8988T (cell line): Measurements from ENCODE around the gene ANKMY1.
A peak's percentile ranks its signal among the peaks of the same experiment; 100 is the strongest.
"Not testable (repeated sequence)": the region's sequence is repeated elsewhere in the genome, so short reads cannot be mapped to it uniquely, and the experiment has no call there.

Experiments
- DNase-seq: peaks from one replicate; pipeline ENCODE4 v3.0.0; 2011

Gene ANKMY1

DNA sequence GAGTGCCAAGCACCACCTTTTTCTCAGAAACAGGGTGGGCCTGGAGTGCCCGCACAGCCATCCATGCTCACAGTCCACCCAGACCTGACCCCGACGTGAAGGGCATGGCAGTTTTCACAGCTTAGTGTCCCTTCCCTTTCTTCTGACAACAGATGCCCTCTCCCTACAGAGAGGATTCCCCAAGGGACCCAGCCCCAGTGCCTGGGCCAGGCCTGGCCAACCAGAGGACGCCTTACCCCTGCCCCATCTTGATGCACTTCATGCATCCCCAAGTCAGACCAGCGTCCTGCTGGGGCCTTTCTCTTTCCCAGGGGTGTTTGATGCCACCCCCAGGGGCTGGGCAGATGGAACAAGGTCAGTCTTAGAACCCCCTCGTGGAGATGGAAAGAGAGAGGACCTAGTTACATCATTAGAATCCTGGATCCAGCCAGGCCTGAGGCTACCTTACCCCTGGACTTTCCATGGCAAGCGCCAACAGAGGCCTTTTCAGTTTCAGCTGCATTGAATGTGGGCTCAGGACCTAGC, 3.8 kb downstream of the ANKMY1 start:
- DNase-seq = no peak

DNA sequence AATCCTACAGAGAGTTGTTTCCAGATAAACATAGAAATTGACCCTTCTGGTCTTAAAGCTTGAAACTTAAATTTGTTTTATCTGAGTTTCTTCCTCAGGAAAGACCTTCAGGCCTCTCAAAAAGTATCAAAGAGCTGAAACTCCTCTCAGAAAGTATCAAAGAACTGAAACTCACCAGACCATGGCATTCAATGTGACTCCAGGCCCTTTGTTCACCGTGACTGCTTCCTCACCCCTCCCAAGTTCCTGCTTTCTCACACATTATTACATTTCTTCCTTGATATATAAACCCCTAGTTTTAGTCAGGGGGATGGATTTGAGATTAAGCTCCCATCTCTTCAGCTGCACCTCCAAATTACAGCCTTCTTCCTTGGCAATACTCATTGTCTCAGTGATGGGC, 6.0 kb downstream of the ANKMY1 start:
- no peak for DNase-seq

DNA sequence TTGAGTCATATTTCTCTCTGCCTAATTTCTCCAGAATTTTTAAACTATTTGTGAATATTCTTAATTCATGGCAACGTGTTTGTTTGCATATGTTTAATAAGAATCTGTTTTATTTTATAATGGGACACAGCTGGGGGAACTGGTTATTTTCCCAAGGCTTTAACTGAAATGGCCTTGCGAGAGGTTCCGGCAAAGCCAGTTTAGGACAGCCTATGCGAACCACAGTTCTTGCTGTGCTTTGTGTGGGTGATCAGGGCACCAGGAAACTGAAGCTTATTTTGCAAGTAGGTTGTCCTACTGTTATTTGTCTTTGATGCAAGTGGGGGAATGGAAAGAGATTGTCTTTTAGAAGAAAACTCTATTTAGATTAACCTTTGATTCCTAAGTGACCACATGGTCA, 6.5 kb downstream of the ANKMY1 start:
- DNase-seq = no peak

DNA sequence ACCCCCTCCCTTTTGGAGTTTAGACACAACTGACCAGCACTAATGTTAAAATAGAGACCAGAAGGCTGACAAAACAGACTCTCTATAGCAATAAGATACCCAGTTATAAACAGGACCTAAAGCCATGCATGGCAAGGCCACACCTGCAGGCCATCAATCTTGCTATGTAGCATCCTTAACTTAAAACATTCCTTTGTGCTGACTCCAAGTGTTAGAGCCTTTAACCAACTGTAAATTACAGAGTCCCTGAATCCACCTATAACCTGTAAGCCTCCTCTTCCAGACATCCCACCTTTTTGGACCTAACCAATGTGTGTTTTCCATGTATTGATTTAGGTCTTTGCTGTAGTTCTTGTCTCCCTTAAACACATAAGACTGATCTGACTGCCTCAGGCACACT, 17.9 kb downstream of the ANKMY1 start:
- no peak for DNase-seq

DNA sequence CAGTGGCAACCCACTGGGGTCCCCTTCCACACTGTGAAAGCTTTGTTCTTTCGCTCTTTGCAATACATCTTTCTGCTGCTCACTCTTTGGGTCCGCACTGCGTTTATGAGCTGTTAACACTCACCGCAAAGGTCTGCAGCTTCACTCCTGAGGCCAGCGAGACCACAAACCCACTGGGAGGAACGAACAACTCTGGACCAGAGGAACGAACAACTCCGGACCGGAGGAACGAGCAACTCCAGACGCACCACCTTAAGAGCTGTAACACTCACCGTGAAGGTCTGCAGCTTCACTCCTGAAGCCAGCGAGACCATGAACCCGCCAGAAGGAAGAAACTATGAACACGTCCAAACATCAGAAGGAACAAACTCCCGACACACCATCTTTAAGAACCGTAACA, 18.7 kb downstream of the ANKMY1 start:
- DNase-seq = not testable (repeated sequence)

DNA sequence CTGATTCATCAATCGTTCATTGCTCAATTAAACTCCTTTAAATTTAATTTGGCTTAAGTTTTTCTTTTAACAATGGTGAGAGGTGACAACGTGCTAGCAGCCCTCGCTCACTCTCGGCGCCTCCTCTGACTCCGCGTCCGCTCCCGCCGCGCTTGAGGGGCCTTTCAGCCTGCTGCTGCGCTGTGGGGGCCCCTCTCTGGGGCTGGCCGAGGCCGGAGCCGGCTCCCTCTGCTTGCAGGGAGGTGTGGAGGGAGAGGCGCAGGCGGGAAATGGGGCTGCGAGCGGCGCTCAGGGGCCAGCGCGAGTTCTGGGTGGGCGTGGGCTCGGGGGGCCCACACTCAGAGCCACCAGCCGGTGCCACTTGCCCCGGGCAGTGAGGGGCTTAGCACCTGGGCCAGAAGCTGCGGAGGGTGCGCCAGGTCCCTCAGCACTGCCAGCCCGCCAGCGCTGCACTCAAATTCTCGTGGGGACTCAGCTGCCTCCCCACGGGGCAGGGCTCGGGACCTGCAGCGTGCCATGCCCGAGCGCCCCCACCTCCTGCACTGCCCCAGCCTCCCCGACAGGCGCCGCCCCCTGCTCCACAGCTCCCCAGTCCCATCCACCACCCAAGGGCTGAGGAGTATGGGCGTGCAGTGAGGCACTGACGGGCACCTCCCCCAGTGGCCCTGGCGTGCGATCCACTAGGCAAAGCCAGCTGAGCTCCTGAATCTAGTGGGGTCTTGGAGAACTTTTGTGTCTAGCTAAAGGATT, 19.6 kb downstream of the ANKMY1 start:
- DNase-seq = no peak

DNA sequence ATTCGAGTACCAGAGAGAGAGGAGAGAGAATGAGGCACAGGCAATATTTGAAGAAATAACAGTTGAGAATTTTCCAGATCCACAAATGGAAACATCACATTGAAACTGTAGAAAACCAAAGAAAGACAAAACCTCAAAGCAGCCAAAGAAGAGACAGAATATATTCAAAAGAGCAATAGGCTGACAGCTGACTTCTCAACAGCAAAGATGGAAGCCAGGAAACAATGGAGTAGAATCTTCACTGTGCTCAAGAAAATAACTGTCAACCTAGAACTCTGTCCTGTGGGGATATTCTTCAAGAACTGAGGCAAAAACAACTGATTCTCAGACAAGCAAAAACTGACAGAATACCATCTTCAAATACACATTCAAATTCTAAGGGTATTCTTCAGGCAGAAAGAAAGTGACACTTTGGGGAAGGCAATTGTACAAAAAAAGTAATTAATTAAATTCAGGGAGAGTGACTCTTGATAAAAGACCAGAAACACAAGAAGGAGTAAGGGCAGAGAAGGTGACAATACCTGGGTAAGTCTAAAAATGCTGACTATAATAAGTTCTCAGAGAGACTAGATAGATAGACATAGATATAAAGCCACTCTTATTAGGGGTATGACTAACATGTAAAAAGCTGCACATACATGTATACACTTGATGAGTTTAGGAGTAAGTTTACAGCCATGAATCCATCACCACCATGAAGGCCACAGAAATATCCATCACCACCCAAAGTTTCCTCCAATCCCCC, 25.6 kb downstream of the ANKMY1 start:
- DNase-seq = no peak

DNA sequence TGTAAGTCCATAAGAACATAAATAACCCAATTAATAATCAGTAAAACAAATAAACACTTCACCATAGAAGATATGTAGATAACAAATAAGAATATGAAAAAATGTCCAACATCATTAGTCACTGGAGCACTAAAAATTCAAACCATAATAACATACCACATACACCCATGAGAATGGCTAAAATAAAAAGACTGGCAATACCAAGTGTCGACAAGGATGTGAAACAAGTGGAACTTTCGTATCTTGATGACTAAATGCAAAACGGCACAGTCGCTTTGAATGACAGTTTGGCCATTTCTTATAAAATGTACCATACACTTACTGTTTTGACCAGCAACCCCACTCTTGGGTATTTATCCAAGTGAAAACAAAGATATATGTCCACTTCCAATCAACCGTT, 26.8 kb downstream of the ANKMY1 start:
- DNase-seq = no peak

DNA sequence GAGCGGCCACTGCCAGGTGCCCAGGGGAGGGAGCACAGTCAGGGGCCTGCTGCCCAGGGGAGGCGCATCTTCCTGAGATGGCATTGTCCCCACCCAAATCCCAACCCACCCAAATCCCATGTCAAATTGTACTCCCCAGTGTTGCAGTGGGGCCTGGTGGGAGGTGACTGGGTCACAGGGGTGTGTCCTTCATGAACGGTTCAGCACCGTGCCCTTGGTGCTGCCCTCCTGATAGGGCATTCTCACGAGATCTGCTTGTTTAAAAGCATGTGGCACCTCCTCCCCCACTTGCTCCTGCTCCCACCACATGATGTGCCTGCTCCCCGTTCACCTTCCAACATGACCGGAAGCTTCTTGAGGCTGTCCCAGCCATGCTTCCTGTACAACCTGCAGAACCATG, 27.6 kb downstream of the ANKMY1 start:
- no peak for DNase-seq

DNA sequence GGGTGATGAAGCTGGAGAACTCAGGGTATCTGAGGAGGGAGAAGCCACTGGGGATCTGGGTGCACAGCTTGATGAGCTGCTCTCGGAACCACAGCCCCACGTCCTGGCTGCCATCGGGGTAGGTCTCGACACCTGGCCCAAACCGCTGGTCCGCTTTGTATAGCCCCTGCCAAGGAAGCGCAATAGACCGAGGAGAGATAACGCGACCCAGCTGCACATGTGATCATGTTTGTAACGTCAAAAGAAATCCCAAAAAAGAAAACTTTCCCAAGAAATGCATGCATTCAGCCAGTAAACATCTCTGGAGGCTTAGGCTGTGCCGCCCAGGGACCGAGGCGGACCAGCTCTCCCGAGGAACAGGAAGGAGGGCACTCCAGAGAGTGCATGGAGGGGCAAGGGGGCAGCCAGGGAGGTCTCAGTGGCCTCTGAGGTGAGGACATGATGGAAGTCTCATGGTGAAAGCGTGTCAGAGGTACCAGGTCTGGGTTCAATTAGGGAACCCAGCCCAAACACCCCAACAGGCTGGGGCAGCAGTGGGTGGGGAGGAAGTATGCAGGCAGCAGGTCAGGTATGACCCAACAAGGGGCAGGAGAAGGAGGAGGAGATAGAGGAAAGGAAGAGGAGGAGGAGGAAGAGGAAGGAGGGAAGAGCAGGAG, 28.3 kb downstream of the ANKMY1 start:
- DNase-seq = no peak

DNA sequence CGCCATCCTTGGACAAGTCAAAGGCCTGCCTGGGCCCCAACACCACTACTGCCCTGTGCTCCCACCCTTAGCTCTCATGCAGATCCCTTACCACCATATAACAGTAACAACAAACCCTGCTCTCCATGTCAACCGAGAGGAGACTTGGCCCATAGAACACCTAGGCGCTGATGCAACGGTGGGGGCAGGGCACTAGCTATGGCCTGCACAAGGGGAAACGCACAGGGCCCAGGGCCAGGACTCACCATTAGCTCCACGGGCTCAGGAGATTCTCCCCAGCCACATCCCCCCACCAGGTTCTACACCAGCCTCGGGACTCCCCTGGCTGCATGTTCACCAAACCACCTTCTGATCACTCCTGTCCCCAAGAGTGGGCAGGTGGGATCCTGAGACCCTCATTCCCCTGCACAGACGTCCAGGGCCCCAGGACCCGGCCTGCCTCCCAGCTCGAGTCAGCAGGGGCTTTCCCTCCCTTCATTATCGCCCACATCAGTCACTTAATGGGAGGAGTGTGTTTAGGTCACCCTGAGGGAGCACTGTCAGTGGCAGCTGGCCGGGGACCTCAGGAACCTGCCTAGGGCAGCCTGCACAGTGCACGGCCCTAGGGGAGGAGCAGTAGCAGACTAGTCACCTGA, 29.3 kb downstream of the ANKMY1 start:
- no peak for DNase-seq

DNA sequence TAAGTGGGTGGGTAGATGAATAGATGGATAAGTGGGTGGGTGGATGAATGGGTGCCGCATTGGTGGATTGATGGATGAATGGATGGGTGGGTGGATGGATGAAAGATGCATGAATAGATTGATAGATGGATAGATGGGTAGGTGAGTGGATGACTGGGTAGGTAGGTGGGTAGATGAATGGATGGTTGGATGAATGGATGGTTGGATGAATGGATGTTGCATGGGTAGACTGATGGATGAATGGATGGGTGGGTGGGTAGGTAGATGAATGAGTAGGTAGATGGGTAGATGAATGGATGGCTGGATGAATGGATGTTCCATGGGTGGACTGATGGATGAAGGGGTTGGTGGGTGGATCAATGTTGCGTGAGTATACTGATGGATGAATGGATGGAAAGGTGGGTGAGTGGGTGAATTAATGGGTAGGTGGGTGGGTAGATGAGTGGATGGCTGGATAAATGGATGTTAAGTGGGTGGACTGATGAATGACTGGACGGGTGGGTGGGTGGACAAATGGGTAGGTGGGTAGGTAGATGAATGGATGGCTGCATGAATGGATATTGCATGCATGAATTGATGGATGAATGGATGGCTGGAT, 30.5 kb downstream of the ANKMY1 start:
- no peak for DNase-seq

DNA sequence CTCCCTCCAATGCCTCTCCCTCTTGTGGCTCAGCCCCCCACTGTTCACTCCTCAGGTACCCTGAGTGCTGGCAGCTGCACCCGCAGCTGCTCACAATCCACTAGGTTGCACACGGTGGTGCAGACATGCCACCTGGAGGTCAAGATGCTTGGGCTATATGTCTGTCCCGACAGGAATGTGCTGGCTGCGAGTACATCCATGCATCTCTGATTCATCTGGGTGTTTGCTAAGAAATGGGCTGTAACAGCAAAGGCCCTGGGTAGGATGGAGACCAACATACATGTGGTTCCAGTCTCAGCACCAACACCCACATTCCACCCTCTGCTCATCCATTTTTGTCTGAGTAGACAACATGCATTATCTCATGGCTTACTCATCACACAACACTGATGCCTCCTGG, 31.3 kb downstream of the ANKMY1 start:
- DNase-seq = no peak

DNA sequence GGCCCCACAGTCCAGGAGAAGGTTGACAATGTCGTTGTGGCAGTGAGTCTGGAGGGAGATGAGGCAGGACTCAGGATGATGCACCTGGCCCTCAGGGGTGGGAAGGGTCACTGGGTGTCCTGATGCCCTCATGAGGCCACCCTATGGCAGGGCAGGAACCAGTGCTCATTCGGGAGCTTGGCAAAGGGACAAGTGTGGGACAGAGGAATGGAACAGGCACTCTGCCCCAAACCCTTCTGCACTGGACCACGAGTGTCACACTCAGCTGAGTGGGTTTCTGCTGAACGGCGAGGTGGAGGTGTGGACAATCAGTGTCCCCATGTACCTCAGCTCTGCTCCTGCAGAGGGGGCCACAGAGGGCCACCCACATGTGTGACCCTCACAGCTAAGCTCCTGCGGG, 32.0 kb downstream of the ANKMY1 start:
- peak; percentile 9 for DNase-seq

DNA sequence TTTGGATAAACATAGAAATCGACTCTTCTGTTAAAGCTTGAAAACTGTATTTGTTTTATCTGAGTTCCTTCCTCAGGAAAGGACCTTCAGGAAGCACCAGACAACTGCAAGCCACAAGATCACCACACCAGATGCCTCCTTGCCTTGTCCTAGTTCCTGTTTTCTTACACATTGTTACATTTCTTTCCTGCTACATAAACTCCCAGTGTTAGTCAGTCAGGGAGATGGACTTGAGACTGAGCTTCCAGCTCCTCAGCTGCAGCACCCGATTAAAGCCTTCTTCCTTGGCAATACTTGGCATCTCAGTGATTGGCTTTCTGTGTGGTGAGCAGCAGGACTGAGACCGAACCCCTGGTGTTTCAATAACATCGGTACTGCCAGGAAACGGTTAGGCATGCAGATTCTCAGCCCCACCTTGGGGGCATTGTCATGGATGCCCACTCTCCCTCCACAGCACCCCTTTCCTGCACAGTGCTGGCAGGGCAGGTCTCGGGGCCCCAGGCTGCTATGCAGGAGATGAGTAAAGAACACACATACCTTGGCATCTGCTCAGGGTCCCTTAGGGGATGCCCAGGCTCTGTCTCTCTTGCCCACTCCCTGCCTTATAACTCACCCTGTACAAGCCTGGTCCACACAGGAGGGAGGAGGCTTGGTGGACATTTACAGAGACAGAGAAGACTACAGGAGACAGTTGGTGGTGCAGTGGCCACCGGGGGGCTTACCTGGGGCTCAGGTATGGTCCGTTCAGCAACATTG, 32.6 kb downstream of the ANKMY1 start:
- peak; percentile 4 for DNase-seq

DNA sequence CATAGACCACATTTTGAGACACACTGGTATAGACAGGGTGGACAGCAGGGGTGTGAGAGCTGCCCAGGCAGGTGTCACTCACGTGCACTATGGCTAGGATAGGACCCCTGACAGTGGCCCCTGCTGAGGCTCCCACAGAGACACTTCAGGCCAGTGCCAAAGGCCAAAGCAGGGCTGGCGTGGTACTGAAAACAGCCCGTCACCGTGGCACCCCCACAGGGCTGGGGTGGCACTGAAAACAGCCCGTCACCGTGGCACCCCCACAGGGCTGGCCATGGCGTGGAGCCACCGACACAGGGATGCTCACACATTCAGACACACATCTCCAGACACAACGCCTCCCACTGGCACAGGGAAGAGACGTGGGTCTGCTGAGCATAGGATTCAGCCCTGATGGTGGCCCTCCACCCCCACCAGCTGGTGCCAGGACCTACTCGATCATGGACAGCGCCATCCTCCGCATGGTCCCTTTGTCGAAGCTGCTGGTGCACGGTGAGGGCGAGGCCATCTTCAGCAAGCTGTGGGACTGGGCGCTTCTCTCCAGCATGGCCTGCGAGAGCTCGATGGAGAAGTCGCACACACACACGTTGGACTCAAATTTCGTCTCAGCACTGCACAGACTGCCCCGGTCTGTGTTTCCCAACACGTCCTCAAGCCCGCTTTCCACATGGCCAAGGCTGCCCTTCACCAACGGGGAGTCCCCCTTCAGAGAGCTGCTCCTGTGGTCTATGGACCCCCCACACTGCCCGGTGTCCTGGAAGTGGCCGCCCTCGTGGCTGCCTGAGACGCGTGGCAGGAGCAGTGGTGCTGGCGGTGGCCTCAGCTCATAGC, 34.1 kb downstream of the ANKMY1 start:
- DNase-seq = peak; percentile 8

DNA sequence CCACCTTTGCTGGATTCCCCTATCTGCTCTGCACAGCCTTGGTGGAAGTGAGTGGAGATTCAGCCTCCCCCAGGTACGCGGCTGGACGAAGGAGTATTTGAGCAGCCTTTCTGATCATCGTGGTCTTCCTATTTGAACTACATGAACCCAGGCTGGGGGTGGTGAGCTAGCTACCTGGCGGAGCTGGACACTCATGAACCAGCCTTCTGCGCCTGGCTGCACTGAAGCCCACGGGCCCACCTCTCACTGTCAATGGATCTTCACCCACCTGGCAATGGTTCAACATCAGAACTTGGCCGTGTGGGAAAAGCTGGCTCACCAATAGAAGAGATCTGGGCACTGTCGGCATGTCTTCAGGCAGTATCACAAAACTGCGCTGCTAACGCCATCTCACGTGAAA, 35.4 kb downstream of the ANKMY1 start:
- no peak for DNase-seq

DNA sequence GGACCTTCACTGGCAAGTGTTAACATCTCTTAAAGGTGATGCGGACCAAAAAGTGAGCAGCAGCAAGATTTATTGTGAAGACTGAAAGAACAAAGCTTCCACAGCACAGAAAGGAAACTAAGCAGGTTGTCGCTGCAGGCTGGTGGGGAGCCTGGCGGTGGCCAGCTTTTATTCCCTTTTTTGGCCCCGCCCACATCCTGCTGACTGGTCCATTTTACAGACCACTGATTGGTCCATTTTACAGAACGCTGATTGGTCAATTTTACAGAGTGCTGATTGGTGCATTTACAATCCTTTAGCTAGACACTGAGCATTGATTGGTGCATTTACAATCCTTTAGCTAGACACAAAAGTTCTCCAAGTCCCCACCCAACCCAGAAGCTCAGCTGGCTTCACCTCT, 35.9 kb downstream of the ANKMY1 start:
- not testable (repeated sequence) for DNase-seq

DNA sequence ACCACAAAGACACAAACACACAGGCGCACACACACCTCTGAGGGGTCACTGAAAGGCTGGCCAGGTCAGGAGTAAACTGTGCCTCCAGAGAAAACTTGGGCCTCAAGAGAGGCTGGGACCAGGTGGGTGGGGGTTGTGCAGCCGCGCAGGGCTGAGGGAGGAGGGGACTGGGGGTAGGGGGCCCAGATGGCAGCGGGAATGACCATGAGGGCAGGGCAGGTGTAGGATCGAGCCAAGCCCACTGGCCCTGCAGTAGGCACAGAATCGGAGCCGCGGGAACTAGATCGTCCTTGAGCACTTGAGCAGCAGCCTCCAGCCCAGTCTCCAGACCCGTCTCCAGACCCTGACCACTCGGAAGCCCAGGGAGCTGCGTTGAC, 36.8 kb downstream of the ANKMY1 start:
- DNase-seq = peak; percentile 6

DNA sequence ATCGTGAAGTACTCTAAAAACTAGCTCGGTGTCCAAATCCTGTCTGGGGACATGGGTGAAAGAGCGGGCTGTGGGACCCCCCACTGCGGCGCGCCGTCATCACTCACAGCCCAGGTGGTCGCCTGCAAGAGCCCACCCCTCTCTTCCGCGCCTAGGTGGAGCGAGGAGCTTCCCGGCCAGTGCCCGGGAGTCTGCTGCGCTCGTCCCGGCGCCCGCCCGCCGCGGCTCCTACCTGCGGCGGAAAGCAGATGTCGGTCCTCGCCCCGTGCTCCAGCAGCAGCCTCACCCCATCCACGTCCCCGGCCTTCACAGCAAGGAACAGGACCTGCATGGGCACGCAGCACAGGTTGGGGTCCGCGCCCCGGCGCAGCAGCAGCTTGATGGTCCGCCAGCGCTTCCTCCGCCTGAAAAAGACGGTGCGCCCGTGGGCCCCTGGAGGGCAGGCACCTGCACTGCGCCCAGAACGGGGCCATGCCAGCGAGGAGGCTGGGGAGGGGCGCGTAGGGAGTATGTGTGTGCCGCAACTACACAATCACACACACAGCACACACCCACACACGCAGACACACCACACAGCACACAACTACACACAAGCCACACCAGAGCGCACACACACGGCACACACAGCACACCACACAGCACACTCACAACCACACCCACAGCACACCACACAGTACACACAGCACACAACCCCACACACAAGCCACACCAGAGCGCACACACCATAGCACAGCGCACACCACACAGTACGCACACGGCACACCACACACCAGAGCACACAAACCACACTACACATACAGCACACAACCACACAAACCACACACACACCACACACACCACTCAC, 37.4 kb downstream of the ANKMY1 start:
- DNase-seq = peak; percentile 8
